Testis (tissue), 2 donors: Measurements from ENCODE around the gene BRD2.

Source experiments
- CTCF ChIP-seq, 3 experiments: fragments of 450-650 bp in 2 of 3; fragments of 200-600 bp in 1 of 3; sonication (generic) in 1 of 3; IDR thresholded peaks; one replicate each; pipeline ENCODE4 v1.5.1; 2016 to 2019; ENCODE audit warnings: antibody characterized with exemption in 3 of 3, mild to moderate bottlenecking in 2 of 3, moderate library complexity in 1 of 3
- POLR2A ChIP-seq: fragments of 450-650 bp; IDR thresholded peaks from one replicate; pipeline ENCODE4 v1.6.1; 2017; ENCODE audit warnings: antibody characterized with exemption, mild to moderate bottlenecking, moderate library complexity

- TF ChIP-seq POLR2A (no peak), CTCF (IDR thresholded peaks at IDR 0.05) (no peak)
These were observed 21.0 kb downstream of the BRD2 start for GRCh38 chr6:32989368-32989767.
